ENCODE measurements around the gene MT1H. TPM values are rescaled to one million over a fixed set of nuclear protein-coding genes. Genes with fewer than 3 reads are reported as not detected.

Gene MT1H
- total and polyA plus RNA-seq, 2 donors (not counting 1 experiment from before 2014, with no cell fraction given), result not detected

DNA sequence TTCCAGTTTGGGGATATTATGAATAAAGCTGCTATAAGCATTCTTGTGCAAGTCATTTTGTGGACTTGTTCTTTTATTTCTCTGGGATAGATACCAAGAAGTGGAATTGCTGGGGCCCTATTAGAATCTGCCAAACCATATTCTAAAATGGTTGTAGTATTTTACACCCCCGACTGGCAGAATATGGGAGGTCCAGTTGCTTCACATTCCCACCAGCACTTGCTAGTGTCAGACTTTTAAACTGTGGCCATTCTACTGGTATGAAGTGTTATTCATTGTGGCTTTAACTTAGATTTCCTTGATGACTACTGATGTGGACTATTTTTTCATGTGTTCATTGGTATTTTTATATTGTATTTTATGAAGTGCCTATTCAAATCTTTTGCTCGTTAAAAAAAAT is 42.2 kb downstream of the MT1H start:
- Histone ChIP-seq H3K4me3 (ENCODE audit: control extremely low read depth in 1 of 5, extremely low read depth in 1 of 5, insufficient read depth in 1 of 5, low read depth in 2 of 5, low read length in 4 of 5) (no peak overlapping the region), H3K4me2 (replicated peaks; ENCODE audit: low read depth, low read length, poor library complexity, severe bottlenecking) (no peak overlapping the region), H3K4me1 (ENCODE audit: control insufficient read depth in 2 of 2, insufficient read depth in 2 of 2, low read length in 2 of 2) (no peaks in the 10 kb centered on the region), H2AFZ (ENCODE audit: insufficient read depth, low read depth, low read length, poor library complexity, severe bottlenecking) (no peak overlapping the region), H4K20me1 (ENCODE audit: control insufficient read depth, insufficient read depth, low read length, poor library complexity, severe bottlenecking) (no peaks in the 10 kb centered on the region), H3K27ac (ENCODE audit: low read length in 2 of 2) (no peak overlapping the region), H3K79me2 (ENCODE audit: control insufficient read depth, insufficient read depth, low read length) (no peaks in the 10 kb centered on the region), H3K9ac (ENCODE audit: low read length) (no peak overlapping the region), H3K9me3 (ENCODE audit: control extremely low read depth in 1 of 3, control insufficient read depth in 2 of 3, insufficient read depth in 1 of 3, low read length in 2 of 3) (no peaks in the 10 kb centered on the region), H3K27me3 (replicated peaks in 1 of 4; ENCODE audit: control extremely low read depth in 1 of 4, control insufficient read depth in 3 of 4, insufficient read depth in 4 of 4, low read length in 3 of 4) (peaks cover 0 to 8% (median 0%) of the 10 kb centered on the region in 4 experiments), H3K36me3 (replicated peaks in 1 of 2; ENCODE audit: control extremely low read depth in 1 of 2, control insufficient read depth in 1 of 2, extremely low read depth in 1 of 2, insufficient read depth in 2 of 2, low read length in 1 of 2) (no peaks in the 10 kb centered on the region)
- CTCF ChIA-PET, result no interaction called here
- ATAC-seq (ENCODE audit: low read depth) (no peak), DNase-seq (no peak)
- Mint-ChIP-seq H3K27me3 (peaks cover 3% of the 10 kb centered on the region), H3K9me3 (ENCODE audit: insufficient read depth) (no peaks in the 10 kb centered on the region), H3K4me3 (no peak overlapping the region), H3K27ac (no peak overlapping the region), H3K4me1 (no peaks in the 10 kb centered on the region)
- POLR2A ChIA-PET, result no interaction called here
- TF ChIP-seq, protein P1, sequence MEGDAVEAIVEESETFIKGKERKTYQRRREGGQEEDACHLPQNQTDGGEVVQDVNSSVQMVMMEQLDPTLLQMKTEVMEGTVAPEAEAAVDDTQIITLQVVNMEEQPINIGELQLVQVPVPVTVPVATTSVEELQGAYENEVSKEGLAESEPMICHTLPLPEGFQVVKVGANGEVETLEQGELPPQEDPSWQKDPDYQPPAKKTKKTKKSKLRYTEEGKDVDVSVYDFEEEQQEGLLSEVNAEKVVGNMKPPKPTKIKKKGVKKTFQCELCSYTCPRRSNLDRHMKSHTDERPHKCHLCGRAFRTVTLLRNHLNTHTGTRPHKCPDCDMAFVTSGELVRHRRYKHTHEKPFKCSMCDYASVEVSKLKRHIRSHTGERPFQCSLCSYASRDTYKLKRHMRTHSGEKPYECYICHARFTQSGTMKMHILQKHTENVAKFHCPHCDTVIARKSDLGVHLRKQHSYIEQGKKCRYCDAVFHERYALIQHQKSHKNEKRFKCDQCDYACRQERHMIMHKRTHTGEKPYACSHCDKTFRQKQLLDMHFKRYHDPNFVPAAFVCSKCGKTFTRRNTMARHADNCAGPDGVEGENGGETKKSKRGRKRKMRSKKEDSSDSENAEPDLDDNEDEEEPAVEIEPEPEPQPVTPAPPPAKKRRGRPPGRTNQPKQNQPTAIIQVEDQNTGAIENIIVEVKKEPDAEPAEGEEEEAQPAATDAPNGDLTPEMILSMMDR (IDR thresholded peaks at IDR 0.05), result no peak
- no peak for TF ChIP-seq EZH2 (IDR thresholded peaks at IDR 0.05; ENCODE audit: borderline replicate concordance, insufficient read depth, low read depth, low read length, poor library complexity, severe bottlenecking)
- intact Hi-C loops (cut with micrococcal nuclease), result no loop called here
- WGBS (ENCODE audit: insufficient coverage), result no CpG with 5 or more reads among the region's 2 CpGs

DNA sequence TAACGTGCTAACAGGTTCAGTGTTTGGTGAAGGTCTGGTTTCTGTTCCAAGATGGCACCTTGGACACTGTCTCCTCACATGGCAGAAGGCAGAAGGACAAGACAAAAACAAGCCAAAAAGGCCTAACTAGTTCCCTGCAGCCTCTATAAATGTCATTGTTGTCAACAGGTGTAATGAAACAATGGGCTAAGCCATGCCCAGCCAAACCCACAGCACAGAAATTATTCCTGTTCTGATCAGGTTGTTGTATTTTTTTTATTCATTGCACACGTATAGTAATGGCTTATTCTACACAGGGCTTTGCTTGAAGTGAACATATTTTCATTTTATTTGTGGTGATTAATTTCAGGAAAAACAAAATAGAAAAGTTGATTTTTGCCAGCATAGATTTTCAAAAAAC is 44.2 kb downstream of the MT1H start:
- no peak overlapping the region for H3K27ac Mint-ChIP-seq
- Histone ChIP-seq H3K4me2 (replicated peaks; ENCODE audit: low read depth, low read length, poor library complexity, severe bottlenecking) (no peak overlapping the region), H3K4me1 (ENCODE audit: control insufficient read depth in 2 of 2, insufficient read depth in 2 of 2, low read length in 2 of 2) (no peaks in the 10 kb centered on the region), H2AFZ (ENCODE audit: insufficient read depth, low read depth, low read length, poor library complexity, severe bottlenecking) (no peak overlapping the region), H3K27me3 (replicated peaks in 1 of 4; ENCODE audit: control extremely low read depth in 1 of 4, control insufficient read depth in 3 of 4, insufficient read depth in 4 of 4, low read length in 3 of 4) (peaks cover 0 to 8% (median 0%) of the 10 kb centered on the region in 4 experiments), H3K4me3 (ENCODE audit: control extremely low read depth in 1 of 5, extremely low read depth in 1 of 5, insufficient read depth in 1 of 5, low read depth in 2 of 5, low read length in 4 of 5) (no peak overlapping the region), H3K9ac (ENCODE audit: low read length) (no peak overlapping the region), H3K9me3 (ENCODE audit: control extremely low read depth in 1 of 3, control insufficient read depth in 2 of 3, insufficient read depth in 1 of 3, low read length in 2 of 3) (no peaks in the 10 kb centered on the region), H3K27ac (ENCODE audit: low read length in 2 of 2) (no peak overlapping the region), H3K79me2 (ENCODE audit: control insufficient read depth, insufficient read depth, low read length) (no peaks in the 10 kb centered on the region), H4K20me1 (ENCODE audit: control insufficient read depth, insufficient read depth, low read length, poor library complexity, severe bottlenecking) (no peaks in the 10 kb centered on the region), H3K36me3 (replicated peaks in 1 of 2; ENCODE audit: control extremely low read depth in 1 of 2, control insufficient read depth in 1 of 2, extremely low read depth in 1 of 2, insufficient read depth in 2 of 2, low read length in 1 of 2) (no peaks in the 10 kb centered on the region)
- ATAC-seq (ENCODE audit: low read depth), result no peak
- H3K4me1 Mint-ChIP-seq, result no peaks in the 10 kb centered on the region
- H3K27me3 Mint-ChIP-seq, result peaks cover 4% of the 10 kb centered on the region
- CTCF ChIA-PET, result no interaction called here
- TF ChIP-seq EZH2 (IDR thresholded peaks at IDR 0.05; ENCODE audit: borderline replicate concordance, insufficient read depth, low read depth, low read length, poor library complexity, severe bottlenecking), result no peak
- TF ChIP-seq, protein P1 (IDR thresholded peaks at IDR 0.05), result no peak
- intact Hi-C loops (cut with micrococcal nuclease), result no loop called here
- no peak overlapping the region for H3K4me3 Mint-ChIP-seq
- DNase-seq, result no peak
- POLR2A ChIA-PET, result no interaction called here
- 100% methylated on average over 1 of the region's 2 CpGs for WGBS (ENCODE audit: insufficient coverage)
- H3K9me3 Mint-ChIP-seq (ENCODE audit: insufficient read depth), result no peaks in the 10 kb centered on the region

All from B cell (primary cell).